GM12874 (cell line): Measurements from ENCODE around the gene COL23A1.
A peak's percentile ranks its signal among the peaks of the same experiment; 100 is the strongest.

Source experiments
- CTCF ChIP-seq: IDR thresholded peaks from 2 replicates; pipeline ENCODE4 v1.5.1; 2011; ENCODE audit warnings: low read depth, mild to moderate bottlenecking, control low read depth, low read length, moderate library complexity; ENCODE audit not compliant: insufficient read depth

COL23A1 gene

GRCh38 chr5:178202541-178202940 lies 387.7 kb downstream of the COL23A1 start:
- no peak for TF ChIP-seq CTCF

- no peak for TF ChIP-seq CTCF
Measured at GRCh38 chr5:178201927-178202235, 388.3 kb downstream of the COL23A1 start.

- no peak for TF ChIP-seq CTCF
Measured at GRCh38 chr5:178201221-178201926, 388.8 kb downstream of the COL23A1 start.

GRCh38 chr5:178199581-178200434 lies 390.4 kb downstream of the COL23A1 start:
- no peak for TF ChIP-seq CTCF

GRCh38 chr5:178198706-178199105 lies 391.5 kb downstream of the COL23A1 start:
- no peak for TF ChIP-seq CTCF

- TF ChIP-seq CTCF, result peak; percentile 59
Measured at GRCh38 chr5:178196986-178197385, 393.2 kb downstream of the COL23A1 start.

GRCh38 chr5:178196281-178196812 lies 393.8 kb downstream of the COL23A1 start:
- TF ChIP-seq CTCF, result no peak
